Loucy (cell line): ENCODE measurements around the gene MACROD2.

Source experiments
- H2AFZ ChIP-seq: fragments of 200-600 bp; sonication (generic); 2 replicates; pipeline ENCODE4 v1.6.0; 2016; ENCODE audit warnings: antibody characterized with exemption, mild to moderate bottlenecking, low read length, moderate library complexity
- H3F3A ChIP-seq: fragments of 200-600 bp; 2 replicates; pipeline ENCODE4 v1.6.0; 2016; ENCODE audit warnings: antibody characterized with exemption, low read depth, mild to moderate bottlenecking
- H3K27me3 ChIP-seq: fragments of 200-600 bp; sonication (generic); 2 replicates; pipeline ENCODE4 v1.6.1; 2014; ENCODE audit warnings: low read length, mild to moderate bottlenecking; ENCODE audit not compliant: insufficient read depth, poor library complexity, severe bottlenecking
- H3K36me3 ChIP-seq: fragments of 200-600 bp; sonication (generic); 2 replicates; pipeline ENCODE4 v1.6.1; 2016; ENCODE audit warnings: low read length; ENCODE audit not compliant: insufficient read depth
- H3K4me1 ChIP-seq: fragments of 200-600 bp; sonication (generic); 2 replicates; pipeline ENCODE4 v1.5.1; 2014; ENCODE audit warnings: low read length, mild to moderate bottlenecking; ENCODE audit not compliant: insufficient read depth, poor library complexity, severe bottlenecking
- H3K4me2 ChIP-seq: fragments of 200-600 bp; sonication (generic); 2 replicates; pipeline ENCODE4 v1.6.0; 2014; ENCODE audit warnings: antibody characterized with exemption, low read length, low read depth, mild to moderate bottlenecking; ENCODE audit not compliant: poor library complexity, severe bottlenecking
- H3K4me3 ChIP-seq: fragments of 200-600 bp; sonication (generic); 2 replicates; pipeline ENCODE4 v1.5.1; 2014; ENCODE audit warnings: low read length, mild to moderate bottlenecking, mixed read lengths; ENCODE audit not compliant: poor library complexity, severe bottlenecking
- H3K79me2 ChIP-seq: fragments of 200-600 bp; sonication (generic); 2 replicates; pipeline ENCODE4 v1.6.1; 2014; ENCODE audit warnings: low read length; ENCODE audit not compliant: insufficient read depth
- H3K9ac ChIP-seq: fragments of 200-600 bp; sonication (generic); 2 replicates; pipeline ENCODE4 v1.6.0; 2014; ENCODE audit warnings: mild to moderate bottlenecking, low read depth, low read length, moderate library complexity; ENCODE audit not compliant: poor library complexity, severe bottlenecking
- H3K9me2 ChIP-seq: fragments of 200-600 bp; sonication (generic); replicated peaks from 2 replicates; pipeline ENCODE4 v1.6.1; 2016; ENCODE audit warnings: low read depth, low read length, mixed read lengths
- H3K9me3 ChIP-seq: fragments of 200-600 bp; sonication (generic); 2 replicates; pipeline ENCODE4 v1.6.1; 2014; ENCODE audit warnings: mild to moderate bottlenecking, antibody characterized with exemption, low read length, low read depth; ENCODE audit not compliant: insufficient read depth
- H4K20me1 ChIP-seq: fragments of 200-600 bp; sonication (generic); 2 replicates; pipeline ENCODE4 v1.6.0; 2014; ENCODE audit warnings: antibody characterized with exemption, low read length, mild to moderate bottlenecking; ENCODE audit not compliant: insufficient read depth, poor library complexity, severe bottlenecking
- EZH2phosphoT487 ChIP-seq: fragments of 200-600 bp; IDR thresholded peaks from 2 replicates; pipeline ENCODE4 v1.6.1; 2018; ENCODE audit warnings: antibody characterized with exemption, mild to moderate bottlenecking, moderate library complexity, borderline replicate concordance
- TF ChIP-seq, protein P1 (sequence below): fragments of 200-600 bp; sonication (generic); conservative IDR thresholded peaks from 2 replicates; pipeline ENCODE4 v1.5.1; 2014; ENCODE audit warnings: mild to moderate bottlenecking, antibody characterized with exemption, low read length

MACROD2 gene

GRCh38 chr20:15655295-15655874 is 1660.1 kb downstream of the MACROD2 start:
- no peaks in the 10 kb centered on the region for H3K27me3 ChIP-seq
- H3K4me1 ChIP-seq = no peaks in the 10 kb centered on the region
- no peak overlapping the region for H3K9ac ChIP-seq
- no peaks in the 10 kb centered on the region for H4K20me1 ChIP-seq
- H3K4me3 ChIP-seq = no peak overlapping the region
- TF ChIP-seq, protein P1, sequence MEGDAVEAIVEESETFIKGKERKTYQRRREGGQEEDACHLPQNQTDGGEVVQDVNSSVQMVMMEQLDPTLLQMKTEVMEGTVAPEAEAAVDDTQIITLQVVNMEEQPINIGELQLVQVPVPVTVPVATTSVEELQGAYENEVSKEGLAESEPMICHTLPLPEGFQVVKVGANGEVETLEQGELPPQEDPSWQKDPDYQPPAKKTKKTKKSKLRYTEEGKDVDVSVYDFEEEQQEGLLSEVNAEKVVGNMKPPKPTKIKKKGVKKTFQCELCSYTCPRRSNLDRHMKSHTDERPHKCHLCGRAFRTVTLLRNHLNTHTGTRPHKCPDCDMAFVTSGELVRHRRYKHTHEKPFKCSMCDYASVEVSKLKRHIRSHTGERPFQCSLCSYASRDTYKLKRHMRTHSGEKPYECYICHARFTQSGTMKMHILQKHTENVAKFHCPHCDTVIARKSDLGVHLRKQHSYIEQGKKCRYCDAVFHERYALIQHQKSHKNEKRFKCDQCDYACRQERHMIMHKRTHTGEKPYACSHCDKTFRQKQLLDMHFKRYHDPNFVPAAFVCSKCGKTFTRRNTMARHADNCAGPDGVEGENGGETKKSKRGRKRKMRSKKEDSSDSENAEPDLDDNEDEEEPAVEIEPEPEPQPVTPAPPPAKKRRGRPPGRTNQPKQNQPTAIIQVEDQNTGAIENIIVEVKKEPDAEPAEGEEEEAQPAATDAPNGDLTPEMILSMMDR = no peak
- no peak for TF ChIP-seq EZH2phosphoT487
- H3K36me3 ChIP-seq = no peaks in the 10 kb centered on the region
- no peak overlapping the region for H3K4me2 ChIP-seq
- H3K9me2 ChIP-seq = no peaks in the 10 kb centered on the region
- no peaks in the 10 kb centered on the region for H3K79me2 ChIP-seq
- H2AFZ ChIP-seq = no peak overlapping the region
- H3K9me3 ChIP-seq = no peaks in the 10 kb centered on the region
- no peaks in the 10 kb centered on the region for H3F3A ChIP-seq

DNA sequence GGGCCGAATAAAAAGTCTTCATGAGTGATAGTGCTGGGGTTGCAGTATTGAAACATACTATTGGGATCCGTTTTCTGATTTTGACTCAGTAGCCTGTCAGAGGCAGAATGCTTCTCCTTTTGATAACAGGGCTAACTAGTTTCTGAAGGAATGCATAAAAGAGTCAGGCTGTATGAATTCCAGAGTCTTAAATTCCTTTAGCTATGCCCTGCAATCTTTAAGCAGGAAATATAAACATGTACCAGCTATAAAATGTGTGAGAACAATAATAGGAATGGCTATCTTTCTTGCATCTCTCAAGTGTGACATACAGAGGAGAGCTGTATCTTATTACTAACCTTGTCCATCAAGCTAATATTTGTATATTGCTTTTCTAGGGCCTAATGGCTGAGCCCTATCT is 1660.8 kb downstream of the MACROD2 start:
- Histone ChIP-seq H3K79me2 (no peaks in the 10 kb centered on the region), H3K9ac (no peak overlapping the region), H2AFZ (no peak overlapping the region), H3K4me1 (no peaks in the 10 kb centered on the region), H3K9me2 (no peaks in the 10 kb centered on the region), H3F3A (no peaks in the 10 kb centered on the region), H4K20me1 (no peaks in the 10 kb centered on the region), H3K4me2 (no peak overlapping the region), H3K4me3 (no peak overlapping the region), H3K27me3 (no peaks in the 10 kb centered on the region), H3K36me3 (no peaks in the 10 kb centered on the region), H3K9me3 (no peaks in the 10 kb centered on the region)
- TF ChIP-seq, protein P1 = no peak

DNA sequence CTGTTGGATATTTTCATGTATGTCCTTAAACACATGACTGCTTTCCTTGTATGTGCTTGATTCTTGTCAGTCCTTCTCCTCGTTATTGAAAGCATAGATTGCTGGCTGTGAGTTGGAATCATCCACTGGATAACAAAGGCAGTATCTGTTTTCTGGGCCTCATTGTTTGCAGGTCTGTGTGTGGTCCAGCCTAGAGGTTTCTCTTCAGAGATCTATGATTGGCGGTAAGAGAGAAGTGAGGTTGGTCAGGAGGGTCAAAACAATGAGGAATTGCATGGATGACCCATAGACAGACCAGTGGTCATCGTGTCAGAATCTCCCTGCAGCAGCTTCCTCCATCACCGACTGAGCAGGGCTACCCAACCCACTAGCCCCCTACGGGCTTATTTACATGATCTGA is 1663.0 kb downstream of the MACROD2 start:
- Histone ChIP-seq H3K36me3 (no peaks in the 10 kb centered on the region), H3K79me2 (no peaks in the 10 kb centered on the region), H3K4me1 (no peaks in the 10 kb centered on the region), H3K27me3 (no peaks in the 10 kb centered on the region), H3K9me2 (no peaks in the 10 kb centered on the region), H3K9me3 (no peaks in the 10 kb centered on the region), H4K20me1 (no peaks in the 10 kb centered on the region), H3K4me2 (no peak overlapping the region), H3K9ac (no peak overlapping the region), H3F3A (no peaks in the 10 kb centered on the region), H3K4me3 (no peak overlapping the region), H2AFZ (no peak overlapping the region)
- TF ChIP-seq, protein P1 = no peak
- TF ChIP-seq EZH2phosphoT487 = no peak
